ENCODE measurements around the gene LSM7.

Gene LSM7

GRCh38 chr19:2338751-2339643, 10.6 kb upstream of the LSM7 start:
- in situ Hi-C loops (cut with MboI; ENCODE audit: low sequenced_read_pairs), result no loop called here

GRCh38 chr19:2338055-2338615, 9.7 kb upstream of the LSM7 start:
- in situ Hi-C loops (cut with MboI; ENCODE audit: low sequenced_read_pairs), result no loop called here

- in situ Hi-C loops (cut with MboI; ENCODE audit: low sequenced_read_pairs), result no loop called here
These were observed 8.9 kb upstream of the LSM7 start for GRCh38 chr19:2337329-2337707.

GRCh38 chr19:2336528-2337328, 8.3 kb upstream of the LSM7 start:
- in situ Hi-C loops (cut with MboI; ENCODE audit: low sequenced_read_pairs), result no loop called here

- in situ Hi-C loops (cut with MboI; ENCODE audit: low sequenced_read_pairs), result no loop called here
These were observed 7.5 kb upstream of the LSM7 start for GRCh38 chr19:2335848-2336247.

GRCh38 chr19:2334986-2335846, 6.8 kb upstream of the LSM7 start:
- in situ Hi-C loops (cut with MboI; ENCODE audit: low sequenced_read_pairs), result no loop called here

- in situ Hi-C loops (cut with MboI; ENCODE audit: low sequenced_read_pairs), result no loop called here
These were observed 6.0 kb upstream of the LSM7 start for GRCh38 chr19:2334426-2334825.

GRCh38 chr19:2333807-2334211, 5.4 kb upstream of the LSM7 start:
- in situ Hi-C loops (cut with MboI; ENCODE audit: low sequenced_read_pairs), result no loop called here

- in situ Hi-C loops (cut with MboI; ENCODE audit: low sequenced_read_pairs), result no loop called here
These were observed 4.8 kb upstream of the LSM7 start for GRCh38 chr19:2333027-2333806.

GRCh38 chr19:2332341-2333026, 4.1 kb upstream of the LSM7 start:
- in situ Hi-C loops (cut with MboI; ENCODE audit: low sequenced_read_pairs), result no loop called here

- in situ Hi-C loops (cut with MboI; ENCODE audit: low sequenced_read_pairs), result no loop called here
These were observed 3.3 kb upstream of the LSM7 start for GRCh38 chr19:2331601-2332246.

GRCh38 chr19:2330632-2331284, 2.4 kb upstream of the LSM7 start:
- in situ Hi-C loops (cut with MboI; ENCODE audit: low sequenced_read_pairs), result no loop called here

GRCh38 chr19:2330255-2330631, 1.9 kb upstream of the LSM7 start:
- in situ Hi-C loops (cut with MboI; ENCODE audit: low sequenced_read_pairs), result no loop called here

GRCh38 chr19:2329501-2329916, 1.1 kb upstream of the LSM7 start:
- in situ Hi-C loops (cut with MboI; ENCODE audit: low sequenced_read_pairs), result no loop called here

- in situ Hi-C loops (cut with MboI; ENCODE audit: low sequenced_read_pairs), result no loop called here
These were observed 728 bp upstream of the LSM7 start for GRCh38 chr19:2329149-2329478.

GRCh38 chr19:2327773-2328400, 499 bp downstream of the LSM7 start:
- in situ Hi-C loops (cut with MboI; ENCODE audit: low sequenced_read_pairs), result no loop called here

GRCh38 chr19:2326699-2327360, 1.6 kb downstream of the LSM7 start:
- in situ Hi-C loops (cut with MboI; ENCODE audit: low sequenced_read_pairs), result no loop called here
